SK-N-SH treated with all-trans-retinoic acid at 6 μM for 48 hours (cell line): ENCODE results near the gene APBB1.

ENCODE experiments used
- ATAC-seq: fragments of 200-7000 bp; cut with Tn5 transposase; 3 replicates; pipeline ENCODE4 v1.9.1; 2020; ENCODE audit warnings: mild to moderate bottlenecking, moderate library complexity
- ARNTL ChIP-seq: fragments of 450-650 bp; formaldehyde crosslinking; IDR thresholded peaks from 2 replicates; pipeline ENCODE4 v1.5.0; 2020; ENCODE audit warnings: low read depth, mild to moderate bottlenecking, moderate library complexity, borderline replicate concordance
- CSDC2 ChIP-seq: fragments of 250-450 bp; sonication (Bioruptor Pico); IDR thresholded peaks from 2 replicates; pipeline ENCODE4 v1.5.0; 2020; ENCODE audit warnings: mild to moderate bottlenecking, moderate library complexity
- ISL1 ChIP-seq: fragments of 250-450 bp; sonication (Bioruptor Pico); IDR thresholded peaks from 2 replicates; pipeline ENCODE4 v2.1.2; 2022; ENCODE audit warnings: mild to moderate bottlenecking, moderate library complexity
- OSR1 ChIP-seq: fragments of 250-450 bp; sonication (Bioruptor Pico); IDR thresholded peaks from 2 replicates; pipeline ENCODE4 v1.8.0; 2022; ENCODE audit warnings: moderate library complexity, mild to moderate bottlenecking, inconsistent platforms
- PPARA ChIP-seq: fragments of 250-450 bp; sonication (Bioruptor Pico); IDR thresholded peaks from 2 replicates; pipeline ENCODE4 v1.5.0; 2020; ENCODE audit warnings: mild to moderate bottlenecking, borderline replicate concordance
- RARB ChIP-seq: fragments of 250-450 bp; sonication (Bioruptor Pico); IDR thresholded peaks from 2 replicates; pipeline ENCODE4 v1.8.0; 2021; ENCODE audit warnings: mild to moderate bottlenecking, moderate library complexity
- SNAI2 ChIP-seq: fragments of 250-450 bp; sonication (Bioruptor Pico); IDR thresholded peaks from 2 replicates; pipeline ENCODE4 v1.5.0; 2020; ENCODE audit warnings: mild to moderate bottlenecking, moderate library complexity
- TCF4 ChIP-seq: fragments of 250-450 bp; sonication (Bioruptor Pico); IDR thresholded peaks from 2 replicates; pipeline ENCODE4 v1.8.0; 2021; ENCODE audit warnings: mild to moderate bottlenecking, moderate library complexity, borderline replicate concordance
- TOX ChIP-seq: fragments of 250-450 bp; sonication (Bioruptor Pico); IDR thresholded peaks from 2 replicates; pipeline ENCODE4 v1.8.0; 2021; ENCODE audit warnings: mild to moderate bottlenecking, moderate library complexity, borderline replicate concordance
- ZC3H10 ChIP-seq: fragments of 250-450 bp; sonication (Bioruptor Pico); IDR thresholded peaks from 2 replicates; pipeline ENCODE4 v1.5.1; 2021; ENCODE audit warnings: mild to moderate bottlenecking, moderate library complexity
- ZFP3 ChIP-seq: fragments of 250-450 bp; sonication (Bioruptor Pico); IDR thresholded peaks from 2 replicates; pipeline ENCODE4 v1.5.0; 2020; ENCODE audit warnings: mild to moderate bottlenecking, moderate library complexity
- ZFP30 ChIP-seq: fragments of 450-650 bp; formaldehyde crosslinking; IDR thresholded peaks from 2 replicates; pipeline ENCODE4 v1.5.0; 2022; ENCODE audit warnings: mild to moderate bottlenecking, moderate library complexity
- ZNF565 ChIP-seq: fragments of 450-650 bp; formaldehyde crosslinking; conservative IDR thresholded peaks from 2 replicates; pipeline ENCODE4 v1.5.0; 2020; ENCODE audit warnings: low read depth, mild to moderate bottlenecking, moderate library complexity
- ZNF70 ChIP-seq: fragments of 450-650 bp; formaldehyde crosslinking; IDR thresholded peaks from 2 replicates; pipeline ENCODE4 v1.5.0; 2020; ENCODE audit warnings: mild to moderate bottlenecking, moderate library complexity
- ZNF8 ChIP-seq: fragments of 450-650 bp; formaldehyde crosslinking; IDR thresholded peaks from 2 replicates; pipeline ENCODE4 v1.5.0; 2020; ENCODE audit warnings: mild to moderate bottlenecking, moderate library complexity
- TF ChIP-seq, protein P1 (sequence below): fragments of 250-450 bp; sonication (Bioruptor Pico); IDR thresholded peaks from 2 replicates; pipeline ENCODE4 v1.8.0; 2020; ENCODE audit warnings: mild to moderate bottlenecking, moderate library complexity, borderline replicate concordance
- TF ChIP-seq, protein P2 (sequence below): fragments of 250-450 bp; sonication (Bioruptor Pico); IDR thresholded peaks from 2 replicates; pipeline ENCODE4 v1.5.1; 2020; ENCODE audit warnings: low read depth, mild to moderate bottlenecking, moderate library complexity
- TF ChIP-seq, protein P3 (sequence below): fragments of 250-450 bp; sonication (Bioruptor Pico); IDR thresholded peaks from 2 replicates; pipeline ENCODE4 v1.8.0; 2021; ENCODE audit warnings: low read depth, mild to moderate bottlenecking, moderate library complexity, borderline replicate concordance
- TF ChIP-seq, protein P4 (sequence below): fragments of 250-450 bp; sonication (Bioruptor Pico); IDR thresholded peaks from 2 replicates; pipeline ENCODE4 v1.5.0; 2020; ENCODE audit warnings: mild to moderate bottlenecking, moderate library complexity

Gene APBB1

DNA sequence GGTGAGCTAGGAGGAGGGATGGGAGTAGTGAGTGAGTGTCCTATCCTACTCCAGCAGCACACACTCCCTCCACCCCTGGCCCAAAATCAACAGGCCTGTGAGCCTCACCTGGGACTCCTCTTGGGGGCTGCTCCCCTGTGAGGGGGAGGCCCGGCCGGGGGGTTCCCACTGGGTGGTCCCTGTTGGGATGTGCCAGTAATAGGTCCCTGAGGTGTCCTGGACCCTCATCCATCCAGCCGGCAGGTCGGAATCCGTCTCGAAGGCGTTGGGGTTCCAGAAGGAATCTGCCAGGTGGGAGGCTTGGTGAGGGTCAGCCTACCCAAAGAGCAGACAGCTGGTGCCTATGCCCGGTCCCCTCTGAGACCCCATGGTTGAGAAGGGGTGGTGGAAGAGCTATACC lies 15.4 kb downstream of the APBB1 start:
- TF ChIP-seq ARNTL (CRISPR knock-in tag) = no peak
- no peak for TF ChIP-seq OSR1 (CRISPR knock-in tag)
- no peak for TF ChIP-seq ZFP30 (CRISPR knock-in tag)
- no peak for TF ChIP-seq SNAI2
- TF ChIP-seq ISL1 (CRISPR knock-in tag) = no peak
- TF ChIP-seq TOX (CRISPR knock-in tag) = no peak
- no peak for TF ChIP-seq ZNF565 (CRISPR knock-in tag)
- TF ChIP-seq CSDC2 = no peak
- no peak for TF ChIP-seq PPARA
- TF ChIP-seq ZFP3 (CRISPR knock-in tag) = no peak
- no peak for TF ChIP-seq ZNF70 (CRISPR knock-in tag)
- TF ChIP-seq, protein P1, sequence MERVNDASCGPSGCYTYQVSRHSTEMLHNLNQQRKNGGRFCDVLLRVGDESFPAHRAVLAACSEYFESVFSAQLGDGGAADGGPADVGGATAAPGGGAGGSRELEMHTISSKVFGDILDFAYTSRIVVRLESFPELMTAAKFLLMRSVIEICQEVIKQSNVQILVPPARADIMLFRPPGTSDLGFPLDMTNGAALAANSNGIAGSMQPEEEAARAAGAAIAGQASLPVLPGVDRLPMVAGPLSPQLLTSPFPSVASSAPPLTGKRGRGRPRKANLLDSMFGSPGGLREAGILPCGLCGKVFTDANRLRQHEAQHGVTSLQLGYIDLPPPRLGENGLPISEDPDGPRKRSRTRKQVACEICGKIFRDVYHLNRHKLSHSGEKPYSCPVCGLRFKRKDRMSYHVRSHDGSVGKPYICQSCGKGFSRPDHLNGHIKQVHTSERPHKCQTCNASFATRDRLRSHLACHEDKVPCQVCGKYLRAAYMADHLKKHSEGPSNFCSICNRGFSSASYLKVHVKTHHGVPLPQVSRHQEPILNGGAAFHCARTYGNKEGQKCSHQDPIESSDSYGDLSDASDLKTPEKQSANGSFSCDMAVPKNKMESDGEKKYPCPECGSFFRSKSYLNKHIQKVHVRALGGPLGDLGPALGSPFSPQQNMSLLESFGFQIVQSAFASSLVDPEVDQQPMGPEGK (CRISPR knock-in tag) = no peak
- TF ChIP-seq, protein P2, sequence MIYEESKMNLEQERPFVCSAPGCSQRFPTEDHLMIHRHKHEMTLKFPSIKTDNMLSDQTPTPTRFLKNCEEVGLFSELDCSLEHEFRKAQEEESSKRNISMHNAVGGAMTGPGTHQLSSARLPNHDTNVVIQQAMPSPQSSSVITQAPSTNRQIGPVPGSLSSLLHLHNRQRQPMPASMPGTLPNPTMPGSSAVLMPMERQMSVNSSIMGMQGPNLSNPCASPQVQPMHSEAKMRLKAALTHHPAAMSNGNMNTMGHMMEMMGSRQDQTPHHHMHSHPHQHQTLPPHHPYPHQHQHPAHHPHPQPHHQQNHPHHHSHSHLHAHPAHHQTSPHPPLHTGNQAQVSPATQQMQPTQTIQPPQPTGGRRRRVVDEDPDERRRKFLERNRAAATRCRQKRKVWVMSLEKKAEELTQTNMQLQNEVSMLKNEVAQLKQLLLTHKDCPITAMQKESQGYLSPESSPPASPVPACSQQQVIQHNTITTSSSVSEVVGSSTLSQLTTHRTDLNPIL (CRISPR knock-in tag) = no peak
- TF ChIP-seq, protein P3, sequence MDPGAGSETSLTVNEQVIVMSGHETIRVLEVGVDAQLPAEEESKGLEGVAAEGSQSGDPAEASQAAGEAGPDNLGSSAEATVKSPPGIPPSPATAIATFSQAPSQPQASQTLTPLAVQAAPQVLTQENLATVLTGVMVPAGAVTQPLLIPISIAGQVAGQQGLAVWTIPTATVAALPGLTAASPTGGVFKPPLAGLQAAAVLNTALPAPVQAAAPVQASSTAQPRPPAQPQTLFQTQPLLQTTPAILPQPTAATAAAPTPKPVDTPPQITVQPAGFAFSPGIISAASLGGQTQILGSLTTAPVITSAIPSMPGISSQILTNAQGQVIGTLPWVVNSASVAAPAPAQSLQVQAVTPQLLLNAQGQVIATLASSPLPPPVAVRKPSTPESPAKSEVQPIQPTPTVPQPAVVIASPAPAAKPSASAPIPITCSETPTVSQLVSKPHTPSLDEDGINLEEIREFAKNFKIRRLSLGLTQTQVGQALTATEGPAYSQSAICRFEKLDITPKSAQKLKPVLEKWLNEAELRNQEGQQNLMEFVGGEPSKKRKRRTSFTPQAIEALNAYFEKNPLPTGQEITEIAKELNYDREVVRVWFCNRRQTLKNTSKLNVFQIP (CRISPR knock-in tag) = no peak
- TF ChIP-seq, protein P4, sequence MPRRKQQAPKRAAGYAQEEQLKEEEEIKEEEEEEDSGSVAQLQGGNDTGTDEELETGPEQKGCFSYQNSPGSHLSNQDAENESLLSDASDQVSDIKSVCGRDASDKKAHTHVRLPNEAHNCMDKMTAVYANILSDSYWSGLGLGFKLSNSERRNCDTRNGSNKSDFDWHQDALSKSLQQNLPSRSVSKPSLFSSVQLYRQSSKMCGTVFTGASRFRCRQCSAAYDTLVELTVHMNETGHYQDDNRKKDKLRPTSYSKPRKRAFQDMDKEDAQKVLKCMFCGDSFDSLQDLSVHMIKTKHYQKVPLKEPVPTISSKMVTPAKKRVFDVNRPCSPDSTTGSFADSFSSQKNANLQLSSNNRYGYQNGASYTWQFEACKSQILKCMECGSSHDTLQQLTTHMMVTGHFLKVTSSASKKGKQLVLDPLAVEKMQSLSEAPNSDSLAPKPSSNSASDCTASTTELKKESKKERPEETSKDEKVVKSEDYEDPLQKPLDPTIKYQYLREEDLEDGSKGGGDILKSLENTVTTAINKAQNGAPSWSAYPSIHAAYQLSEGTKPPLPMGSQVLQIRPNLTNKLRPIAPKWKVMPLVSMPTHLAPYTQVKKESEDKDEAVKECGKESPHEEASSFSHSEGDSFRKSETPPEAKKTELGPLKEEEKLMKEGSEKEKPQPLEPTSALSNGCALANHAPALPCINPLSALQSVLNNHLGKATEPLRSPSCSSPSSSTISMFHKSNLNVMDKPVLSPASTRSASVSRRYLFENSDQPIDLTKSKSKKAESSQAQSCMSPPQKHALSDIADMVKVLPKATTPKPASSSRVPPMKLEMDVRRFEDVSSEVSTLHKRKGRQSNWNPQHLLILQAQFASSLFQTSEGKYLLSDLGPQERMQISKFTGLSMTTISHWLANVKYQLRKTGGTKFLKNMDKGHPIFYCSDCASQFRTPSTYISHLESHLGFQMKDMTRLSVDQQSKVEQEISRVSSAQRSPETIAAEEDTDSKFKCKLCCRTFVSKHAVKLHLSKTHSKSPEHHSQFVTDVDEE (CRISPR knock-in tag) = no peak
- TF ChIP-seq ZC3H10 (CRISPR knock-in tag) = no peak
- no peak for TF ChIP-seq ZNF8 (CRISPR knock-in tag)
- TF ChIP-seq TCF4 = no peak
- TF ChIP-seq RARB = no peak
- no peak for ATAC-seq

DNA sequence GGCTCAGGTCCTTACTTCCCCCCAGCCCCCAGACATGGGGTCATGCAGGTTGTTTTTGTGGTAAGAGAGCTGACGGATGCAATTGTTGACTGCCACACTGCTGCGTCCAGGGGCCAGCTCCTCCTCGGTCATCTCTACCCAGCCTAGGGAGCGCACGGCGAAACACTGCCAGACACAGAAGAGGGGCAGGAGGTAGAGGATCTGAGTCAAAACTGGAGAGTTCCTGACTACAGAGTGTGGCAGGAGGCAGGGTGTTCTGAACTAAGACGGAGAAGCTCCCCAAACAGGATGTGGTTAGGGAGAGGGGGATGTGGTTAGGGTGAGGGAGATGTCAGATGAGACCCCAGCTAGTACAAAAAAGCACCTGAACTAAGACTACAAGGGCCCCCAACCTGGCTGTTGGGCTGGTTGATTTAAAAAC lies 16.3 kb downstream of the APBB1 start:
- no peak for ATAC-seq

DNA sequence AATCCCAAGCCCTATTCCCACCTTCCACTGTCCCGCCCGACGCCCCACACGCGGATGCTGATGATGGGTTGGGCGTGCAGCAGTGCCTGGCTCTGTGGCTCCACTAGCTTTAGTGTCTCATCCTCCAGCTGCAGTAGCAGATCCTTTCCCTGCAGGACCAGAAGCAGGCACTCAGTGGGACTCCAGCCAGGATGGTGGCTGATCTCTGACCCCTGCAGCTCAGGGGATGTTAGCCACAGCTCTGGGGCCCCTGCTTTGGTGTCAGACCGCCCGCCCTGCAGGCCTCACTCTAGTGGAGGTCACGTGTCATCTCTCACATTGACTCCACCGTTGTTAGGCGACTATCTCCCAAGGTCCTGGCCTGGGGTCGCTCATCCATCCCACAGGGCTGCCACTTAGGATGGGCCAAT lies 16.8 kb downstream of the APBB1 start:
- ATAC-seq = no peak

More for the DNA sequence above, 16.3 kb downstream of the APBB1 start:
- TF ChIP-seq ZFP30 (CRISPR knock-in tag) = no peak

DNA sequence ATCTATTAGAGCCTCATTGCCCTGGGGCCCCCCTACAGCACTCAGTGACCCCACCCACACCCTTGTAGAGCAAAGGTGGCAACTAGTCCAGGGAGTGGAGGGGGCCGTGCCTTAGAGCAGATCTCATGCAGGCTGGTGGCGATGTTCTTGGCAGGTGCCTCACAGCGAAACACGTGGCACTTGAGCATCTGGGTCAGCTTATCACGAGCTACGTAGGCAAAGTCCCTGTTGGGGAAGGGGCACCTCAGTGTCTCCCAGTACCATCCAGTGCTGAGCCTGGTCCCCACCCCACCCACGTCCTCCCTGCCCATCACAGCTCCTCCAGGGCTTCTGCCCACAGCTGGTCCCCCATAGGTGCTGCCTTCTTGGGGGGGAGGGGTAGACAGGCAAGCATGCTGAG lies 17.4 kb downstream of the APBB1 start:
- TF ChIP-seq, protein P3 (CRISPR knock-in tag) = no peak
- no peak for TF ChIP-seq RARB
- no peak for ATAC-seq

More for the DNA sequence above, 16.8 kb downstream of the APBB1 start:
- TF ChIP-seq ZNF8 (CRISPR knock-in tag) = no peak
- TF ChIP-seq OSR1 (CRISPR knock-in tag) = no peak
- no peak for TF ChIP-seq CSDC2
- TF ChIP-seq PPARA = no peak
- no peak for TF ChIP-seq ARNTL (CRISPR knock-in tag)
- TF ChIP-seq RARB = no peak
- TF ChIP-seq, all 23 proteins: peak for 0
